H9 (cell line): Measurements from ENCODE around the gene KAT7. TPM values are rescaled to one million over a fixed set of nuclear protein-coding genes. Genes with fewer than 3 reads are reported as not detected.

Experiments
- DNase-seq: peaks from one replicate; pipeline ENCODE4 v3.0.0-alpha.2; 2017
- H2AFZ ChIP-seq: one replicate; pipeline ENCODE4 v1.6.1; 2013; ENCODE audit warnings: mild to moderate bottlenecking, low read length, control low read depth, moderate library complexity
- H2AK5ac ChIP-seq: 2 replicates; pipeline ENCODE4 v1.6.1; 2013; ENCODE audit warnings: low read length, control low read depth, mixed read lengths; ENCODE audit not compliant: insufficient read length
- H2BK120ac ChIP-seq: one replicate; pipeline ENCODE4 v1.6.1; 2013; ENCODE audit warnings: low read depth, mild to moderate bottlenecking, low read length, control low read depth, inconsistent platforms; ENCODE audit not compliant: poor library complexity, severe bottlenecking
- H2BK12ac ChIP-seq: 2 replicates; pipeline ENCODE4 v1.6.1; 2013; ENCODE audit warnings: low read length, control low read depth, mixed read lengths, low read depth; ENCODE audit not compliant: insufficient read length
- H2BK15ac ChIP-seq: 2 replicates; pipeline ENCODE4 v1.6.1; 2013; ENCODE audit warnings: low read depth, low read length, control low read depth
- H2BK20ac ChIP-seq: one replicate; pipeline ENCODE4 v1.6.1; 2013; ENCODE audit warnings: low read depth, mild to moderate bottlenecking, low read length, control low read depth, inconsistent platforms; ENCODE audit not compliant: poor library complexity, severe bottlenecking
- H2BK5ac ChIP-seq: 2 replicates; pipeline ENCODE4 v1.6.1; 2013; ENCODE audit warnings: low read length, control low read depth, mixed read lengths; ENCODE audit not compliant: insufficient read length
- H3K14ac ChIP-seq: 2 replicates; pipeline ENCODE4 v1.6.1; 2013; ENCODE audit warnings: low read length, control low read depth; ENCODE audit not compliant: insufficient read depth
- H3K18ac ChIP-seq: 2 replicates; pipeline ENCODE4 v1.6.1; 2013; ENCODE audit warnings: low read depth, mild to moderate bottlenecking, mixed read lengths, low read length, control low read depth; ENCODE audit not compliant: insufficient read length
- H3K23ac ChIP-seq: 2 replicates; pipeline ENCODE4 v1.6.1; 2013; ENCODE audit warnings: low read length, control low read depth, mixed read lengths, low read depth; ENCODE audit not compliant: insufficient read length
- H3K23me2 ChIP-seq: 2 replicates; pipeline ENCODE4 v1.6.1; 2013; ENCODE audit warnings: low read depth, mild to moderate bottlenecking, mixed read lengths, low read length, control low read depth; ENCODE audit not compliant: insufficient read length, poor library complexity, severe bottlenecking
- H3K27ac ChIP-seq: 2 replicates; pipeline ENCODE4 v1.5.1; 2013; ENCODE audit warnings: low read length, control low read depth, mixed read lengths, low read depth; ENCODE audit not compliant: insufficient read length
- H3K27me3 ChIP-seq: 2 replicates; pipeline ENCODE4 v1.6.1; 2013; ENCODE audit warnings: low read length, control low read depth, inconsistent platforms; ENCODE audit not compliant: insufficient read depth
- H3K4ac ChIP-seq: 2 replicates; pipeline ENCODE4 v1.6.1; 2013; ENCODE audit warnings: low read depth, mild to moderate bottlenecking, control low read depth, inconsistent platforms, low read length, moderate library complexity
- H3K4me1 ChIP-seq: 2 replicates; pipeline ENCODE4 v1.6.1; 2013; ENCODE audit warnings: low read length, control low read depth, inconsistent platforms; ENCODE audit not compliant: insufficient read depth
- H3K4me2 ChIP-seq: 2 replicates; pipeline ENCODE4 v1.6.1; 2013; ENCODE audit warnings: low read length, control low read depth, mixed read lengths; ENCODE audit not compliant: insufficient read length, insufficient read depth
- H3K56ac ChIP-seq: 2 replicates; pipeline ENCODE4 v1.6.1; 2013; ENCODE audit warnings: low read depth, mild to moderate bottlenecking, mixed read lengths, low read length, control low read depth; ENCODE audit not compliant: insufficient read length
- H3K79me1 ChIP-seq: 2 replicates; pipeline ENCODE4 v1.6.1; 2013; ENCODE audit warnings: low read depth, mild to moderate bottlenecking, moderate library complexity, low read length, control low read depth, inconsistent platforms; ENCODE audit not compliant: insufficient read depth, poor library complexity, severe bottlenecking
- H3K79me2 ChIP-seq: 2 replicates; pipeline ENCODE4 v1.6.1; 2013; ENCODE audit warnings: low read length, control low read depth, inconsistent platforms; ENCODE audit not compliant: insufficient read depth
- H3K9ac ChIP-seq: 2 replicates; pipeline ENCODE4 v1.6.1; 2013; ENCODE audit warnings: low read length, control low read depth, mixed read lengths; ENCODE audit not compliant: insufficient read length; ENCODE audit errors: extremely low read depth
- H3K9me3 ChIP-seq: one replicate; pipeline ENCODE4 v1.6.1; 2013; ENCODE audit warnings: low read depth, low read length, inconsistent platforms; ENCODE audit not compliant: control insufficient read depth
- H3T11ph ChIP-seq: one replicate; pipeline ENCODE4 v1.6.1; 2013; ENCODE audit warnings: mild to moderate bottlenecking, low read length, control low read depth, inconsistent platforms
- H4K20me1 ChIP-seq: one replicate; pipeline ENCODE4 v1.6.1; 2013; ENCODE audit not compliant: control insufficient read depth, insufficient read length, insufficient read depth
- H4K5ac ChIP-seq: 2 replicates; pipeline ENCODE4 v1.6.1; 2013; ENCODE audit warnings: low read depth, mild to moderate bottlenecking, mixed read lengths, low read length, control low read depth; ENCODE audit not compliant: insufficient read length
- H4K8ac ChIP-seq: replicated peaks from 2 replicates; pipeline ENCODE4 v1.6.1; 2013; ENCODE audit warnings: low read length, control low read depth, mixed read lengths, low read depth; ENCODE audit not compliant: insufficient read length
- H4K91ac ChIP-seq: 2 replicates; pipeline ENCODE4 v1.6.1; 2013; ENCODE audit warnings: low read depth, mild to moderate bottlenecking, moderate library complexity, mixed read lengths, low read length, control low read depth; ENCODE audit not compliant: insufficient read length
- H3K27ac Mint-ChIP-seq, 3 experiments: 2 replicates in 2 of 3; 3 replicates in 1 of 3; pipeline ENCODE4 v1.8.0; 2020 to 2021; ENCODE audit warnings: mixed read lengths in 3 of 3, mild to moderate bottlenecking in 1 of 3, moderate library complexity in 1 of 3
- H3K27me3 Mint-ChIP-seq: 2 replicates; pipeline ENCODE4 v1.8.0; 2021; ENCODE audit warnings: low read depth, mild to moderate bottlenecking, moderate library complexity, mixed read lengths
- H3K36me3 Mint-ChIP-seq, 3 experiments: 2 replicates in 2 of 3; 3 replicates in 1 of 3; pipeline ENCODE4 v1.8.0; 2020 to 2021; ENCODE audit warnings: low read depth in 3 of 3, mixed read lengths in 3 of 3; ENCODE audit not compliant: insufficient read depth in 1 of 3
- H3K4me1 Mint-ChIP-seq, 2 experiments: 2 replicates each; pipeline ENCODE4 v1.8.0; 2020; ENCODE audit warnings: mixed read lengths in 2 of 2
- H3K4me3 Mint-ChIP-seq, 2 experiments: 2 replicates in 1 of 2; 3 replicates in 1 of 2; pipeline ENCODE4 v1.8.0; 2020 to 2021; ENCODE audit warnings: mild to moderate bottlenecking in 2 of 2, mixed read lengths in 2 of 2, moderate library complexity in 1 of 2
- H3K9me3 Mint-ChIP-seq, 2 experiments: 2 replicates in 1 of 2; 3 replicates in 1 of 2; pipeline ENCODE4 v1.8.0; 2020; ENCODE audit warnings: mild to moderate bottlenecking in 2 of 2, mixed read lengths in 2 of 2, moderate library complexity in 1 of 2
- WGBS: extraction: QIAGEN DNeasy Blood & Tissue Kit; methylation state at CpG from one replicate; pipeline ENCODE4 v1.1.7; 2013; ENCODE audit warnings: missing lambda C conversion rate, low lambda C conversion rate, mixed read lengths; ENCODE audit not compliant: insufficient read length; ENCODE audit errors: extremely low coverage; 5-methylcytosine and 5-hydroxymethylcytosine counted together
- total RNA-seq: library from RNA; stranded (reverse); gene quantifications from 2 replicates; pipeline ENCODE4 v1.2.1, GENCODE V29; 2021
- TF ChIP-seq, protein P1 (sequence below): fragments of 200-600 bp; sonication (generic); conservative IDR thresholded peaks from 3 replicates; pipeline ENCODE4 v1.8.0; 2021; ENCODE audit warnings: antibody characterized with exemption, mild to moderate bottlenecking

KAT7 gene
- total RNA-seq, 1 experiment from 2014 or later, result 93.1 TPM

DNA sequence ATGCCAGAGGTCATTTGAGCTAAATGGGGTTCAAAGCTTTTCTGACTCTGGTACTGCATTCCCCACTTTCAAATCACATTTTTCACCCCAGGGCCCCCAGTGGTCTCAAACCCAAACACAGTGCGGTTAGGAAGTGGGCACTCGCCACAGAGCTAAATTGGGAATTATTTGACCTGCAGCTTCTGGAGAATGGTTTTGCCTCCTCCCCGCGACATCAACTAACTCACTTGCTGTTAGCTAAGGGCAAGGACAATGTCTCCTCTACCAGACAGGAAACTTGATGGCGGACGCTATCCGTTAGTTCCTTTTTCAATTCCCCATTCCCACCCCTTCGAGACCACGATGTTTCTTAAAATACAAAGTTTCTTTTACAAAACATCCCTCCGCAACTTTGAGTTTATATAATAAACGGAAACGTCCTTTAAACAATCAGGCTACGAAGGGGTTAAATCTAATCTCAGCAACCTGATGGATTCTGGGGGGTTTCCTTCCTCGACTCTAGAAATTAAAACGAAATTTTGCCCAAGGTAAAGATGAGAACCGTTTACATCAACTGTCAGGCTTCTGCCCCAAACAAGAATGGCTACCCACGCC is 500 bp upstream of the KAT7 start:
- peak overlapping the region; percentile 79 for H3K27ac ChIP-seq
- peaks cover 8% of the 10 kb centered on the region for H3K23me2 ChIP-seq
- TF ChIP-seq, protein P1, sequence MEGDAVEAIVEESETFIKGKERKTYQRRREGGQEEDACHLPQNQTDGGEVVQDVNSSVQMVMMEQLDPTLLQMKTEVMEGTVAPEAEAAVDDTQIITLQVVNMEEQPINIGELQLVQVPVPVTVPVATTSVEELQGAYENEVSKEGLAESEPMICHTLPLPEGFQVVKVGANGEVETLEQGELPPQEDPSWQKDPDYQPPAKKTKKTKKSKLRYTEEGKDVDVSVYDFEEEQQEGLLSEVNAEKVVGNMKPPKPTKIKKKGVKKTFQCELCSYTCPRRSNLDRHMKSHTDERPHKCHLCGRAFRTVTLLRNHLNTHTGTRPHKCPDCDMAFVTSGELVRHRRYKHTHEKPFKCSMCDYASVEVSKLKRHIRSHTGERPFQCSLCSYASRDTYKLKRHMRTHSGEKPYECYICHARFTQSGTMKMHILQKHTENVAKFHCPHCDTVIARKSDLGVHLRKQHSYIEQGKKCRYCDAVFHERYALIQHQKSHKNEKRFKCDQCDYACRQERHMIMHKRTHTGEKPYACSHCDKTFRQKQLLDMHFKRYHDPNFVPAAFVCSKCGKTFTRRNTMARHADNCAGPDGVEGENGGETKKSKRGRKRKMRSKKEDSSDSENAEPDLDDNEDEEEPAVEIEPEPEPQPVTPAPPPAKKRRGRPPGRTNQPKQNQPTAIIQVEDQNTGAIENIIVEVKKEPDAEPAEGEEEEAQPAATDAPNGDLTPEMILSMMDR, result no peak
- H3K27me3 ChIP-seq, result no peaks in the 10 kb centered on the region; the same call in 1 of the 2 replicates
- H3K79me1 ChIP-seq, result peaks cover 4% of the 10 kb centered on the region
- H3K56ac ChIP-seq, result no peak overlapping the region
- H2BK15ac ChIP-seq, result no peak overlapping the region
- no peak overlapping the region; the same call in 1 of the 2 replicates for H3K4ac ChIP-seq
- H2BK12ac ChIP-seq, result peak overlapping the region; percentile 5
- H4K20me1 ChIP-seq, result no peaks in the 10 kb centered on the region
- peak; percentile 47 for DNase-seq
- peak overlapping the region; percentile 81 for H3K18ac ChIP-seq
- peaks cover 22% of the 10 kb centered on the region for H3K79me2 ChIP-seq
- peak overlapping the region; percentile 62 for H3K9ac ChIP-seq
- peak overlapping the region; percentile 86; the same call in 1 of the 2 replicates for H3K14ac ChIP-seq
- H3K4me3 Mint-ChIP-seq, result peak overlapping the region; percentile 94 to 95
- H2BK5ac ChIP-seq, result no peak overlapping the region
- no peaks in the 10 kb centered on the region; a peak in 1 of 5 replicates for H3K9me3 Mint-ChIP-seq
- H3K4me1 Mint-ChIP-seq, result peaks cover 20 to 21% of the 10 kb centered on the region in 2 experiments
- 0 out of 2 replicates have a peak, but pooled peaks cover 2% of the 10 kb centered on the region for H3K4me1 ChIP-seq
- H3K27ac Mint-ChIP-seq, result peak overlapping the region; percentile 84 to 97 (median 95)
- H2AFZ ChIP-seq, result peak overlapping the region; percentile 32
- H3K4me2 ChIP-seq, result peak overlapping the region; percentile 97
- no peak overlapping the region for H3K23ac ChIP-seq
- H3K9me3 ChIP-seq, result no peaks in the 10 kb centered on the region
- H4K91ac ChIP-seq, result no peak overlapping the region
- no peak overlapping the region for H4K5ac ChIP-seq
- no peak overlapping the region for H2BK120ac ChIP-seq
- peaks cover 9% of the 10 kb centered on the region; the same call in 1 of the 2 replicates for H3K27me3 Mint-ChIP-seq
- H3T11ph ChIP-seq, result no peak overlapping the region
- H2BK20ac ChIP-seq, result no peak overlapping the region
- H2AK5ac ChIP-seq, result no peak overlapping the region
- no peak overlapping the region for H4K8ac ChIP-seq
- peaks cover 13 to 35% (median 31%) of the 10 kb centered on the region in 3 experiments; a peak in 6 of 7 replicates for H3K36me3 Mint-ChIP-seq
- no CpG with 5 or more reads among the region's 17 CpGs for WGBS
